ENCODE measurements around the gene HMGN2.

The HMGN2 gene

DNA sequence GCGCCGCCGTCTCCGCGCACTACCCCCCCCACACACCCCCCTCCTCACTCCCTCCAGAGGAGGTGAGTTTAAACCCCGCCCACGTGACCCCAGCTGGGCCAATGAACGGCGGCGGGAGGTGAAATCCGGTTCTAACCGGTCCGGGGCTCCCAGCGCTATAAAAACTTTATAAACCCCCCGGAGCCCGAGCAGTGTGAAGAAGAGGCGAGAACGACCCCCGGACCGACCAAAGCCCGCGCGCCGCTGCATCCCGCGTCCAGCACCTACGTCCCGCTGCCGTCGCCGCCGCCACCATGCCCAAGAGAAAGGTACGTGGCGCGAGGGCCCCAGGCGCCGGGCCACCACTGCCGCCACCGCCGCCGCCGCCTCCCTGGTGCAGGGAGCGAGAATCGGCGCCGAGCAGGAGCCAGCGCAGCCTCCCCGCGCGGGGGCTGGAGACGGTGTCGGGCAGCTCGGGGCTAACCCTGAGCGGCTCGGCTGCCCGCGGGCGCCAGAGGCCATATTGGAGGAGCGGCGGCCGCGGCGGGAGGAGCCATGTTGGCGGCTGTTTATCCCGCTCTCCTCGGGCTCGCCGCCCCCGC lies at the start of gene HMGN2:
Gene HMGN2, plus strand, starts transcription at position 121 of the 581 bp plus-strand sequence. Its CDS starts 173 bp downstream, at position 294.
- DNase-seq (ENCODE audit: low spot score), result peak; percentile 86

GRCh38 chr1:26429721-26430120 lies 42.5 kb upstream of the HMGN2 start:
- no peak for DNase-seq (ENCODE audit: low spot score)

- DNase-seq (ENCODE audit: low spot score), result peak; percentile 99
These were observed 40.1 kb upstream of the HMGN2 start, which contains the start of gene DHDDS for GRCh38 chr1:26431979-26432695. Gene DHDDS, plus strand, starts transcription at chr1:26432321. Its CDS starts 625 bp downstream, at chr1:26432946.

DNA sequence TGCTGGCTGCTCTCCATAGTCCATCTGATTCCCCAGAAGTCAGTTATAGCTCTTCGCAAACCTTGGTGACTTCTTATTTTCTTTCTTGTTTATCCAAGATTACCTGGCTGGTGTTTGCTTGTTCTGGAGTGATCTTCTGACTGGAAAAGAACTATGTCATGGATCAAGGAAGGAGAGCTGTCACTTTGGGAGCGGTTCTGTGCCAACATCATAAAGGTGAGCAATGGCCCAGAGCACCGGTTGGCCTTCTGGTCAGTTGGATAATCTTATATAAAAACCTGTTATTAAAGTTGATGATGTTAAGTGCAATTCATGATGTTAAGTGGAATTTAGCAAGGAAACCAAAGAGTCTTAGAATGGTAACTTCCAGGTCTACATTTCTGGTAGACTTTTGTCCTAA lies 39.4 kb upstream of the HMGN2 start:
- no peak for DNase-seq (ENCODE audit: low spot score)

DNA sequence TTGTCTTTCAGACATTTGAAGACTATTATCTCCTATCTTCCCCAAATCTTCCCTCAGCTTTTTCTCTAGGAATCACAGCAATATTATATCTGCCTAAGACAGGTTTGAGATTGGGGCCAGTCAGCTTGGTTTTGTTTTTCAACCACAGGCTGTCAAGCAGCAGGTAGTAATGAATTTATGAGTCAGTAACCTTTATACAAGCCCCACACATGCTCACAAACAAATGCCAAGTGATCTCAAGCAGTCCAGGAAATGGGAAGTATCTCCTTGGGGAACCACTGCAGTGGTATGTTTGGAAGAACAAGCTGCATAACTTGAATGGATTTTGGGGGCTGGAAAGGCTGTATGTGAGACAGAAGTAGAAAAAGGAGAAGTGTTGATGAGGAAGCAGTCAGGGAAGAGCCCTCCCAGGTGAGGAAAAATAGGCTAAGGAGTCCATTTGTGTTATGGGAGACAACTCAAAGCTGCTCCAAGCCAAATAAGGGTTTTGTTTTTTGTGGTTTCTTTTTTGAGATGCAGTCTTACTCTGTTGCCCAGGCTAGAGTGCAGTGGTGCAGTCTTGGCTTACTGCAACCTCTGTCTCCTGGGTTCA lies 38.0 kb upstream of the HMGN2 start:
- DNase-seq (ENCODE audit: low spot score), result peak; percentile 64

- DNase-seq (ENCODE audit: low spot score), result no peak
These were observed 34.2 kb upstream of the HMGN2 start for GRCh38 chr1:26438041-26438440.

DNA sequence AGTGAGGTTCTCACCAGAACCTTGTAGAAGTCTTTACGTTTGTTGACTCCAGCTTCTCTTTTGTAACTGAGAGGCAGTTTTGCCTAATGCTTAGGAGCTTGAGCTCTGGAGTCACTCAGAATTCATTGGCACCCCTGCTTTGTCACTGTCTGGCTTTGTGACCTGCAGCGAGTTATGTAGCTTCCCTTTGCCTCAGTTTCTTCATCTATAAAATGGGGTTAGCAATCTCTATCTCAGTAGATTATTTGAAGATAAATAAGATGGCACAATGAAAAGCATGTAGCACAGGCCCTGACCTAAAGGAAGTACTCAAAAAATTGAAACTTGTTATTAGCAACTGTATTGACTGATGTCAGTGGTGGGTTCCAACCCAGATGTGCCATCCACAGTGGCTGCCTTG lies 32.0 kb upstream of the HMGN2 start:
- DNase-seq (ENCODE audit: low spot score), result no peak

DNA sequence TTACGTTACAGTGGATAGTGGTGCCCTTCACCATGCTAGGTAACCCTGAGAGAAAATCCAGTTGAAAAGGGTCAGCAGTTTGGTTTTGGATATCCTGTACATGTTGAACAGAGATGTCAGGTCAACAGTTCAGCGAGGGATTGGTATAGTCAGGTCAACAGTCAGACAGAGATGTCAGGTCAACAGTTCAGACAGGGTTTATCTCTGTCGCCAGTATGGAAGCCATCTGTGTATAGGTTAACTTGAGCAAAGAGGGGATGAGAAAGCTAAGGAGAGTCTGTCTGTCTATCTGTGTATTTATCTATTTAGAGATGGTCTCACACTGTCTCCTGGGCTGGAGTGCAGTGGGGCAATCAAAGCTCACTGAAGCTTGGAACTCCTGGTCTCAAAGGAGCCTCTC lies 22.4 kb upstream of the HMGN2 start:
- no peak for DNase-seq (ENCODE audit: low spot score)

GRCh38 chr1:26450908-26451307 lies 21.3 kb upstream of the HMGN2 start:
- no peak for DNase-seq (ENCODE audit: low spot score)

- no peak for DNase-seq (ENCODE audit: low spot score)
These were observed 19.6 kb upstream of the HMGN2 start for GRCh38 chr1:26452459-26453183.

DNA sequence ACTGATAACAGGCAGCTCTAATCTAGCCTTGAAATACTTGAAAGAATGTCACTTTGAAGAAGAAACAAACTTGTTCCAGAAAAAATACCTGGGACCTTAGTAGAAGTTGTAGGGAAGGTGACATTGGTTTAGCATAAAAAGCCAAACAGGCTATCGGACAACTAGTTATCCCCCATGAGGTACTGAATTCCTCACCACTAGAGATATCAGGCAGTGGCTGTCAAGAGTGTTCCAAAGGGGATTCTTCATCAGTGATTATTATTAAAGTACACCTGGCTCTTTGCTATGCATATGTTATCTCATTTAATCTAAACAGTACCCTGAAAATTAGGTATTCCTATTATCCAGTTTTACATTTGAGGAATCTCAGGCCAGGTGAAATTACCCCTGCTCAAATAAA lies 13.1 kb upstream of the HMGN2 start:
- no peak for DNase-seq (ENCODE audit: low spot score)

GRCh38 chr1:26459573-26460031 lies 12.6 kb upstream of the HMGN2 start:
- DNase-seq (ENCODE audit: low spot score), result no peak

GRCh38 chr1:26468911-26469310 lies 3.3 kb upstream of the HMGN2 start:
- no peak for DNase-seq (ENCODE audit: low spot score)

- DNase-seq (ENCODE audit: low spot score), result no peak
These were observed 2.7 kb upstream of the HMGN2 start for GRCh38 chr1:26469558-26469957.

GRCh38 chr1:26470878-26471497 lies 1.3 kb upstream of the HMGN2 start:
- DNase-seq (ENCODE audit: low spot score), result no peak

DNA sequence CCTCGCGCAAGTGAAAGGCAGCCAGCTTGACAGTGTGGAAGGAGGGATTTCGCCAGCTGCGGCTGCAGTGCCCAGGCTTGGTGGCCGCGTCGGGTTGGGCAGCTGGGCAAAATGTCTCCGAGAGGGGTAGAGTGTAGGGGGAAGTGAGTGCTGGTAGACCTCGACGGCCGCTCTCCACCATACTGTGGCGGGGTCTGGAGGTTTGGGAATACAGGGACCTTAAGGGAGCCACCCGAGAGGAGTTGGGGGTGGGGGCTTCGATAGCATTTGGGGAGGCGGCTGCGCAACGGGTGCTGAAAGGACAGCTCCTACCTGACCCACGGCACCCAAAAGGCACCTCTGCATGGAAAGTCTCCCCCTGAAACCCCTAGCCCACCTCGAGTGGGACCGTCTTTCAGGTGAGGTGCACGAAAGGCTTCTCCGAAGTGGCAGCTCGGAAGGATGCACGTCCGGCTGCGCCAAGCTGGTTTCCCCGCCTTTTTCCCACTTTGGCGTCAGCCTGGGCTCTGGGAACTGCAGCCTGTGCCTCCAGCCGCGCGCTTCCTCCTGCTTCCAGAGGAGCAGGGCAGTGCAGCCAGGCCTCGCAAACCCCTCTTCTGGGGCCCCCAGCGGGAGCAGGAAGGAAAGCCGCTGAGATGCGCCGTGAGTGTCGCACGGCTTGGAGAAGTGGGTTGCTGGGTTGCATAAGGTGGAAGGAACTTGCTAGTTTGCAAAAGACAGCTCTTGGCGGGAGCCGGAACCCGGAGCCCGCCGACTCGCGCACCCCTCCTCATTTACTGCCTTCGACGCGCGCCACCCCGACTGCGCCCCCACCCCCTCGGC lies 531 bp upstream of the HMGN2 start:
- DNase-seq (ENCODE audit: low spot score), result peak; percentile 76

GRCh38 chr1:26472901-26473845 lies 933 bp downstream of the HMGN2 start:
- peak; percentile 94 for DNase-seq (ENCODE audit: low spot score)

DNA sequence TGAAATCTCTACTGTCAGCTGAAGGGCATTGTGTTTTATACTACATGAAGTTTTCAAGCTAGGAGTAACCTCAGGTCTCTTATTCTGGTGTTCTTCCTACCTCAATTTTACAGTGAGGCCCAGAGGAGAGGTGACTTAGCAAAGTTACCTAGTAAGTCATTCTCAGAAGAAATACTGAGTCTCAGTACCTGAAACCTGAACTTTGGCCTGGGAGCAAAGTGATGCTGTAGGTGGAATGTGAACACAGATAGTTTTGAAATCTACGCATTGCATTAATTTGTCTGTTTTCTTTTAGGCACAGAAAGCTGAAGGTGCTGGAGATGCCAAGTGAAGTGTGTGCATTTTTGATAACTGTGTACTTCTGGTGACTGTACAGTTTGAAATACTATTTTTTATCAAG lies 2.6 kb downstream of the HMGN2 start:
- no peak for DNase-seq (ENCODE audit: low spot score)

GRCh38 chr1:26475989-26476388 lies 3.7 kb downstream of the HMGN2 start:
- DNase-seq (ENCODE audit: low spot score), result no peak

DNA sequence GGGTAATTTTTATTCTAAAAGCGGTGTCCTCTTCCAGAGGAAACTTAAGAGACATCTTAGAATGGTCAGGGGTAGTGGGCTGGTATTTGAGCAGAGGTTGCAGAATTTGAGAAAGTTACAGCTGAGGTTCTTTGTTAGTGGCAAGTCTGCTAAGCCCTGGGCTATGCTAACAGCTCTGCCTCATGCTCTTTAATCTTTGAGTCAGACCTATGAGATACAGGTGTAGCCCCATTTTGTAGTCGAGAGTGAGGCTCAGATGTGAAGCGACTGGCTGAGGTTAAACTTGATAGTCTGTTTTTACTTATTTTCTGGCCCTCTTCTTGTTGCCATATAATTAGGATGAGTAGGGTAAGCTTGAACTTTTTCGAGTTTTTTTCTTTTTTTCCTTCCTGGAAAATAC lies 4.7 kb downstream of the HMGN2 start:
- no peak for DNase-seq (ENCODE audit: low spot score)

All from kidney tubule cell (primary cell).